ENCODE measurements around the gene HMMR. TPM values are rescaled to one million over a fixed set of nuclear protein-coding genes. Genes with fewer than 3 reads are reported as not detected.

The HMMR gene
- total and polyA plus RNA-seq, 9 of the 15 experiments (the other 6 are each of a cell fraction or from before 2014, with no cell fraction given), result 74.9 to 133 (median 90.8) TPM

- TF ChIP-seq FOXM1 (IDR thresholded peaks at IDR 0.05; ENCODE audit: low read depth) (peak; percentile 98), FOXM1 (CRISPR knock-in tag; IDR thresholded peaks at IDR 0.05; ENCODE audit: low read depth) (peak; percentile 94; the same call in 1 of the 2 replicates), FOXA3 (CRISPR knock-in tag; conservative IDR thresholded peaks at IDR 0.05 in 1 of 2, IDR thresholded peaks at IDR 0.05 in 1 of 2) (no peak), AFF1 (IDR thresholded peaks at IDR 0.05; ENCODE audit: low read depth in 1 of 2, partially characterized antibody in 2 of 2) (peak; percentile 22 to 44), BACH1 (tag; IDR thresholded peaks at IDR 0.05) (no peak; the same call in 1 of the 2 replicates), CEBPG (CRISPR knock-in tag; IDR thresholded peaks at IDR 0.05) (no peak), CEBPG (tag; conservative IDR thresholded peaks at IDR 0.05 in 1 of 2, IDR thresholded peaks at IDR 0.05 in 1 of 2) (0 out of 4 replicates have a peak, but pooled peaks of 1 of the 2 experiments have one; percentile 10), NONO (IDR thresholded peaks at IDR 0.05; ENCODE audit: low read depth in 2 of 2, low read length in 1 of 2) (0 out of 4 replicates have a peak, but pooled peaks of 1 of the 2 experiments have one; percentile 12), E2F4 (CRISPR knock-in tag; IDR thresholded peaks at IDR 0.05; ENCODE audit: low read depth) (peak; percentile 75; the same call in 1 of the 2 replicates), UBTF (IDR thresholded peaks at IDR 0.05; ENCODE audit: borderline replicate concordance in 1 of 2, low read depth in 2 of 2, low read length in 2 of 2) (0 out of 4 replicates have a peak, but pooled peaks of 1 of the 2 experiments have one; percentile 34), KLF6 (CRISPR knock-in tag; IDR thresholded peaks at IDR 0.05; ENCODE audit: borderline replicate concordance) (0 out of 2 replicates have a peak, but pooled peaks have one; percentile 7), ZBTB1 (CRISPR knock-in tag; IDR thresholded peaks at IDR 0.05; ENCODE audit: borderline replicate concordance, low read depth) (0 out of 2 replicates have a peak, but pooled peaks have one; percentile 35), HLTF (IDR thresholded peaks at IDR 0.05) (0 out of 2 replicates have a peak, but pooled peaks have one; percentile 22), CC2D1A (IDR thresholded peaks at IDR 0.05) (peak; percentile 69; the same call in 1 of the 2 replicates), POLR2H (tag; IDR thresholded peaks at IDR 0.05; ENCODE audit: low read depth) (peak; percentile 93), SMAD1 (IDR thresholded peaks at IDR 0.05; ENCODE audit: low read depth, low read length, partially characterized antibody) (peak; percentile 67), RCOR1 (IDR thresholded peaks at IDR 0.05; ENCODE audit: borderline replicate concordance in 1 of 2, low read depth in 2 of 2, low read length in 2 of 2) (peak in 1 of 2 experiments; percentile 34; a peak in 1 of 4 replicates), SPI1 (IDR thresholded peaks at IDR 0.05; ENCODE audit: borderline replicate concordance, low read depth, low read length) (no peak)
These were observed at the start of gene HMMR (continued) for GRCh38 chr5:163460562-163461171.

Measured in K562 (cell line).